Measurements from ENCODE around the gene LPGAT1. TPM values are rescaled to one million over a fixed set of nuclear protein-coding genes. Genes with fewer than 3 reads are reported as not detected.
A peak's percentile ranks its signal among the peaks of the same experiment; 100 is the strongest.

Gene LPGAT1
- total RNA-seq, 4 donors from 2014 or later, result 10.8 to 32.0 (median 24.8) TPM

DNA sequence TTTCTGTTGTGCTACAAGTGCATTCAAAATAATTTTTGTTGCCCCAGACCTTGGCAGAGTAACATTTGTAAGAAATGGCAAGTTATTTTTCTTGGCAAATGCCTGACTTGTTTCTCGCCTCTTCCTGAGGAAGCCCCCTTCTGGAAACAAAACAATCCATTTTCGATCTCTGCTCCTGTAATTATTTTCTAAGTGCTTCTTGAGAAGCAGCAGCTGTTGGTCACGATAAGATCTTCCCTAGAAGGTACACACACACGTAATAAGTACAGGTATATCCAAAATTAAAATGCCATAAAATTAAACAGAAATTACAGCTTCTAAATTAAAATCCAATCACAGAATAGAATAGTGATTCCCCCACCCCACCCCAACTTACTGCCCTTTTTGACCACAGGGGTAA lies 47.3 kb downstream of the LPGAT1 start:
- H3K9me3 ChIP-seq, result no peaks in the 10 kb centered on the region
- peaks cover 0 to 39% (median 0%) of the 10 kb centered on the region in 3 donors for H3K36me3 ChIP-seq
- 72 to 75% methylated on average over 4 of the region's 4 CpGs for WGBS, 2 donors

DNA sequence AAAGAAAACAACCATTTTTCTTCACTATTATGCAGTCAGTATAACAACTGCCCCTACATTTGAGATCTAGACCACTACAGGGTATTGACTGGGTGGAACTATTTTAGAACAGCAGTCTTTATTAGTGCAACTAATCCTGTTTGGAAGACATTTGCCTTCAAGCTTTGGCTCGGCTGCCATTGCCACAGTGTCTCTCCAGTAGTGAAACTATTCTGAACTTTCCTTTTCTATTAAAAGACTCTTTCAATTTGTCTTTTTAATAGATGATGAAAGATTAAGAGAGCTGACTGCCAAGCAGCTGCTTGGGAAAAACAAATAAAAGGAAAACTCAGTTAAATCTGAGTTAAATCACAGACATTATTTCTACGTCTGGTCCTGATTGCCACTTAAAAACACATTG lies 49.3 kb downstream of the LPGAT1 start:
- Histone ChIP-seq H3K27ac (peak overlapping the region in 2 of 4 donors; percentile 26 to 47), H3K4me1 (peaks cover 0 to 17% (median 0%) of the 10 kb centered on the region in 3 donors), H3K36me3 (peaks cover 0 to 46% (median 0%) of the 10 kb centered on the region in 3 donors), H3K4me3 (no peak overlapping the region), H3K9me3 (no peaks in the 10 kb centered on the region), H3K27me3 (no peaks in the 10 kb centered on the region)
- intact Hi-C loops (cut with DNase I), result no loop called here
- DNase-seq, result no peak
- 20 to 21% methylated on average over 2 of the region's 2 CpGs for WGBS, 2 donors
- no peak for TF ChIP-seq POLR2A (IDR thresholded peaks at IDR 0.05)
- TF ChIP-seq, protein P1, sequence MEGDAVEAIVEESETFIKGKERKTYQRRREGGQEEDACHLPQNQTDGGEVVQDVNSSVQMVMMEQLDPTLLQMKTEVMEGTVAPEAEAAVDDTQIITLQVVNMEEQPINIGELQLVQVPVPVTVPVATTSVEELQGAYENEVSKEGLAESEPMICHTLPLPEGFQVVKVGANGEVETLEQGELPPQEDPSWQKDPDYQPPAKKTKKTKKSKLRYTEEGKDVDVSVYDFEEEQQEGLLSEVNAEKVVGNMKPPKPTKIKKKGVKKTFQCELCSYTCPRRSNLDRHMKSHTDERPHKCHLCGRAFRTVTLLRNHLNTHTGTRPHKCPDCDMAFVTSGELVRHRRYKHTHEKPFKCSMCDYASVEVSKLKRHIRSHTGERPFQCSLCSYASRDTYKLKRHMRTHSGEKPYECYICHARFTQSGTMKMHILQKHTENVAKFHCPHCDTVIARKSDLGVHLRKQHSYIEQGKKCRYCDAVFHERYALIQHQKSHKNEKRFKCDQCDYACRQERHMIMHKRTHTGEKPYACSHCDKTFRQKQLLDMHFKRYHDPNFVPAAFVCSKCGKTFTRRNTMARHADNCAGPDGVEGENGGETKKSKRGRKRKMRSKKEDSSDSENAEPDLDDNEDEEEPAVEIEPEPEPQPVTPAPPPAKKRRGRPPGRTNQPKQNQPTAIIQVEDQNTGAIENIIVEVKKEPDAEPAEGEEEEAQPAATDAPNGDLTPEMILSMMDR (IDR thresholded peaks at IDR 0.05), result no peak

More for the DNA sequence above, 47.3 kb downstream of the LPGAT1 start:
- Histone ChIP-seq H3K27ac (no peak overlapping the region), H3K27me3 (no peaks in the 10 kb centered on the region), H3K4me3 (no peak overlapping the region), H3K4me1 (peaks cover 0 to 17% (median 0%) of the 10 kb centered on the region in 3 donors)
- no peak for TF ChIP-seq POLR2A (IDR thresholded peaks at IDR 0.05)
- TF ChIP-seq, protein P1 (IDR thresholded peaks at IDR 0.05), result no peak
- intact Hi-C loops (cut with DNase I), result no loop called here
- no peak for DNase-seq

DNA sequence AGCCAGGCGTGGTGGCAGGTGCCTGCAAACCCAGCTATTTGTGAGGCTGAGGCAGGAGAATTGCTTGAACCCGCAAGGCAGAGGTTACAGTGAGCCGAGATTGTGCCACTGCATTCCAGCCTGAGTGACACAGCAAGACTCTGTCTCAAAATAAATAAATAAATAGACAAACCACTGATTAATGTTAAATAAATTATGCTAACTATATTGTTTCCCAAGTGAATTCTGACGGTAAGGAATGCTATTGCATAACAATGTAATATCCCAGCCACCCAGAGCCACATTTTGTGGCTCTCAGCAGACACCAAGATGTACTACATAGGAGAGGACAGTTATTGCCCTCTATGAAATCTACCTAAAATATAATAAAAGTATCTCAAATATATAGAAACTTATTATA lies 55.4 kb downstream of the LPGAT1 start:
- 74 to 83% methylated on average over 4 of the region's 4 CpGs for WGBS, 2 donors
- Histone ChIP-seq H3K9me3 (no peaks in the 10 kb centered on the region), H3K4me3 (no peak overlapping the region), H3K36me3 (peaks cover 0 to 69% (median 4%) of the 10 kb centered on the region in 3 donors), H3K27me3 (no peaks in the 10 kb centered on the region), H3K4me1 (no peaks in the 10 kb centered on the region), H3K27ac (no peak overlapping the region)
- DNase-seq, result no peak
- no peak for TF ChIP-seq POLR2A (IDR thresholded peaks at IDR 0.05)
- TF ChIP-seq, protein P1 (IDR thresholded peaks at IDR 0.05), result no peak
- intact Hi-C loops (cut with DNase I), result no loop called here

DNA sequence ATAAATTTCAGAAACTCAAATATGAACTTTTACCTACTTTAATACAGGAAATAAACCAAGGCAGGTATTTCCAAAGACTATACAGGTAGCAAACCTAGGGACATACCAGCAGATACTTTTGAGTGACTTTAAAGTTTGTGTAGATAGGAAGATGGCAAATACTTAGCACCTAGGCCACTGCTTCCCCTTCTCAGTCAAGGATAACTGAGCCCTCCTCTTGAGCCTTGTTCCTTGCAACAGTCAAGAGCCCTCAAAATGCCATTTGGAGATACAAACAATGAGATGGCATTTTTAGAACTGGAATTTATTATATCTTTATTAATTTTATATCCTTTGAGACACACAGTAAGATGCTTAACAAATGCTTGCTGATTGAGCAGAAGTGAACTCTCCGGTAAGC lies 65.9 kb downstream of the LPGAT1 start:
- no peak overlapping the region for H3K27ac ChIP-seq
- peaks cover 0 to 30% (median 0%) of the 10 kb centered on the region in 3 donors for H3K36me3 ChIP-seq
- no peaks in the 10 kb centered on the region for H3K27me3 ChIP-seq
- DNase-seq, result no peak
- no peak for TF ChIP-seq POLR2A (IDR thresholded peaks at IDR 0.05)
- TF ChIP-seq, protein P1 (IDR thresholded peaks at IDR 0.05), result no peak
- H3K4me3 ChIP-seq, result no peak overlapping the region
- H3K4me1 ChIP-seq, result peaks cover 0 to 32% (median 5%) of the 10 kb centered on the region in 3 donors
- WGBS, 2 donors, result 100% methylated on average over 1 of the region's 1 CpG
- intact Hi-C loops (cut with DNase I), result no loop called here
- H3K9me3 ChIP-seq, result no peaks in the 10 kb centered on the region

DNA sequence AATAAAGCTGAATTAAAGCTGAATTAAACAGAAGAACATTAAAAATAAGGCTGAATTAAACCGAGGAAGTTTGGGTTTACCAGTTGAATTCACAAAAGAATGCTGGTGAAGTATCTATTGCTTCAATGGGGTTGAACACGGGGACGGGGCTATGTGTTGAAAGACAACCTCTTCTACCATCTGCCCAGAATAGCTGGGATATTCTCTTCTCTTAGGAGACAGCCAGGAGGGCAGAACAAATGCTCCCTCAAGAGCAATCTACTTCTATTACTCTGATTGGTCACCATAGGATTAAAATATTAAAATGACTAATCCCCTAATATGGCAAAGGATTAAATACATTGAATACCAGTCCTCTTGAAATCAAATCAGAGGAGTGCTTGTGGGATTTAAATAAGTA lies 68.4 kb downstream of the LPGAT1 start:
- no peak overlapping the region for H3K27ac ChIP-seq
- H3K9me3 ChIP-seq, result no peaks in the 10 kb centered on the region
- H3K27me3 ChIP-seq, result no peaks in the 10 kb centered on the region
- H3K36me3 ChIP-seq, result peaks cover 0 to 30% (median 0%) of the 10 kb centered on the region in 3 donors
- H3K4me1 ChIP-seq, result peaks cover 0 to 32% (median 5%) of the 10 kb centered on the region in 3 donors
- H3K4me3 ChIP-seq, result no peak overlapping the region
- WGBS, 2 donors, result 86 to 93% methylated on average over 3 of the region's 3 CpGs
- no peak for TF ChIP-seq POLR2A (IDR thresholded peaks at IDR 0.05)
- TF ChIP-seq, protein P1 (IDR thresholded peaks at IDR 0.05), result no peak
- intact Hi-C loops (cut with DNase I), result no loop called here
- DNase-seq, result no peak
